DMS153 treated with DMSO at 0.1 percent for 48 hours (cell line): Measurements from ENCODE around the gene PSMD8.
"Not testable (repeated sequence)": the region's sequence is repeated elsewhere in the genome, so short reads cannot be mapped to it uniquely, and the experiment has no call there.

ENCODE experiments used
- DNase-seq: peaks from one replicate; lab custom pipeline; 2025; ENCODE audit not compliant: unreplicated experiment; lab: John Stamatoyannopoulos, UW

PSMD8 gene

DNA sequence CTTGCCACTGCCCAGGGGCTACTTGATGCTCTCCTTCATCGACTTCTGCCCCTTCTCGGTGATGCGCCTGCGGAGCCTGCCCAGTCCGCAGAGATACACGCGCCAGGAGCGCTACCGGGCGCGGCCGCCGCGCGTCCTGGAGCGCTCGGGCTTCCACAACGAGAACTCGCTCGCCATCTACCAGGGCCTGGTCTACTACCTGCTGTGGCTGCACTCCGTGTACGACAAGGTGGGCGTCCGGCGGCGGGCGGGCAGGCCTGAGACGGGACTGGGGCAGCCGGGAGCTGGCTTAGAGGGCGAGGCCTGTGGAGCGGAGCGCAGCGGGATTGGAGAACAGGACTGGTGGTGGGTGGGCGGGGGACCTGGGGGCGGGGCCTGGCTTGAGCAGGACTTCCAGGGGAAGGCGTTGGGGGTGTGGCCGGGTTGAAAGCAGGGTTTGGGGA, 12.7 kb upstream of the PSMD8 start:
- DNase-seq: peak; percentile 63

DNA sequence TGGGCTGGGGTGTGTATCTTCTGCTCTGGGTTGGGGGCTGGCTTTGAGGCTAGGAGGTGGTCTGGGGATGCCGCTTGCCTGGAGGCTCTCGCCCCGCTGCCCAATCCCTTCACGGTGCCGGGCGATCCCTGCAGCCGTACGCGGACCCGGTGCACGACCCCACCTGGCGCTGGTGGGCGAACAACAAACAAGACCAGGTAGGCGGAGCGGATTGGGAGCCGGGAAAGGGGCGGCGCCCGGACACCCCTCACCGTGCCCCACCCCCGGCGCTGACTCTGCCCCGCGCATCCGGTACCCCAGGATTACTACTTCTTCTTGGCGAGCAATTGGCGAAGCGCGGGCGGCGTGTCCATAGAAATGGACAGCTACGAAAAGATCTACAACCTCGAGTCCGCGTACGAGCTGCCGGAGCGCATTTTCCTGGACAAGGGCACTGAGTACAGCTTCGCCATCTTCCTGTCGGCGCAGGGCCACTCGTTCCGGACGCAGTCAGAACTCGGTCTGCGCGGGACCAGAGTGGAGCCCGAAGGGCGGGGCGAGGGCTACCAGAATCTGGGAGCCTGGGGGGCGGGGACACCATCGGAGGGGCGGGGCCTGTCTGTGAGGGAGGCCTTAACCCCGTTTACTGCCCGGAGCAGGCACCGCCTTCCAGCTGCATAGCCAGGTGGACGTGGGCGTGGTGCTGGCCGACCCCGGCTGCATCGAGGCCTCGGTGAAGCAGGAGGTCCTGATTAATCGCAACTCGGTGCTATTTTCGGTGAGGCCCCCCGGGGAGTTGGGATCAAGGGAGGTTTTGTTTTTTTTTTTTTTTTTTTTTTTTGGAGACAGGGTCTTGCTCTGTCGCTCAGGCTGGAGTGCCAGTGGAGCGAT, 12.1 kb upstream of the PSMD8 start:
- peak; percentile 51 for DNase-seq

DNA sequence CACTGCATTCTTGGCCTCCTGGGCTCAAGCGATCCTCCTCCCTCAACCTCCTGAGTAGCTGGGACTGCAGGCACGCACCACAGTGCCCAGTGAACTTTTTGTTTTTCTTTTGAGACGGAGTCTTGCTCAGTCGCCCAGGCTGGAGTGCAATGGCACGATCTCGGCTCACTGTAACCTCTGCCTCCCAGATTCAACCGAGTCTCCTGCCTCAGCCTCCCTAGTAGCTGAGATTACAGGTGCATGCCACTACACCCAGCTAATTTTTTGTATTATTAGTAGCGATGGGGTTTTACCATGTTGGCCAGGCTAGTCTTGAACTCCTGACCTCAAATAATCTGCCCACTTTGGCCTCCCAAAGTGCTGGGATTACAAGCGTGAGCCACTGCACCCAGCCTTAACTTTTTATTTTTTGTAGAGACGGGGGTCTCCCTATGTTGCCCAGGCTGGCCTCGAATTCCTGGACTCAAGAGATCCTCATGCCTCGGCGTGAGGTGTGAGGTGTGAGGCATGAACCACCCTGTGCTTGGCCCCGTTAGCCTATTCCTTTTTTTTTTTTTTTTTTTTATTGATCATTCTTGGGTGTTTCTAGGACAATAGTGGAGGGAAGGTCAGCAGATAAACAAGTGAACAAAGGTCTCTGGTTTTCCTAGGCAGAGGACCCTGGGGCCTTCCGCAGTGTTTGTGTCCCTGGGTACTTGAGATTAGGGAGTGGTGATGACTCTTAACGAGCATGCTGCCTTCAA, 11.3 kb upstream of the PSMD8 start:
- DNase-seq: not testable (repeated sequence)

DNA sequence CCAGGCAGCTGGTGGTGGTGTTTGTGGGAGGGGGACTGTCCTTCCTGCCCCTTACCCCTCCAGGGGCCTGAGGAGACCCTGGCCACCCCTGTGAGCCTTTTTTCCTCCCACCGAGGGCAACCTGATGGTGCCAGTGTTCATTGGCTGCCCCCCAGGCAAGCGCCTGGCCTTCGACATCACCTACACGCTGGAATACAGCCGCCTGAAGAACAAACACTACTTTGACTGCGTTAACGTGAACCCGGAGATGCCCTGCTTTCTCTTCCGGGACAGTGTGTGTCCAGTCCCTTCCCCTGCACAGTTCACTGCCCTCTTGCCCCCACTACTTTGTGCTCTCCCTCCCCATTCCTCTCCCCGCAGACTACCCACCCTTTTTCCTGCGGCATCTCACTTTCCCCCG, 7.3 kb upstream of the PSMD8 start:
- DNase-seq: no peak

DNA sequence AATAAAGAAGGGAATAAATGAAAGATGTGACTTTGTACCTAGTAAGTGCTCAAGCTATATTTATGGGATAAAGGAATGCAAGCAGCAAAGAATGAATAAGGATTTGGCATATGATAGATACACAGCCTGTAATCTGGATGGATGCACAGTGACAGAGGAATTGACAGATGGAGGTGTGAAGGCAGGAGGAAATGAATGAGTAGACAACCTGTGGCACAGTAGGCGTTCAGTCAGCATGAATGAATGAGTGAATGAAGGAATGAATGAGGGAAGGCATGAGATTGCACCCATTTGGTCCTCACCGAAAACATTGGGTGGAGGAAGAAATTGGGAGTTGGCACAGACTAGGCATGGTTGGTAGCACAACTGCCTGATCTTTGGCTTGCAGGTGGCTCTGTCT, 4.8 kb upstream of the PSMD8 start:
- DNase-seq: no peak

DNA sequence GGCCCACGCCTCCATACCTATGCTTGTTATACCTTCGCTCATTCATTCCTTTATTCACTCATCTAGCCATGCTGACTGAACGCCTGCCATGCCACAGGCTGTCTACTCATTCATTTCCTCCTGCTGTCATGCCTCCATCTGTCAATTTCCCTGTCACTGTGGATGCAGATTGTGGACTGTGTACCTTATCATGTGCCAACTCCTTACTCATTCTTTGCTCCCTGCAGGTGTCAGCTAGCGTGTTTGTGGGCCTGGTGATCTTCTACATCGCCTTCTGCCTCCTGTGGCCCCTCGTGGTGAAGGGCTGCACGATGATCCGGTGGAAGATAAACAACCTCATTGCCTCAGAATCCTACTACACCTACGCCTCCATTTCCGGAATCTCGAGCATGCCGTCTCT, 4.1 kb upstream of the PSMD8 start:
- no peak for DNase-seq

DNA sequence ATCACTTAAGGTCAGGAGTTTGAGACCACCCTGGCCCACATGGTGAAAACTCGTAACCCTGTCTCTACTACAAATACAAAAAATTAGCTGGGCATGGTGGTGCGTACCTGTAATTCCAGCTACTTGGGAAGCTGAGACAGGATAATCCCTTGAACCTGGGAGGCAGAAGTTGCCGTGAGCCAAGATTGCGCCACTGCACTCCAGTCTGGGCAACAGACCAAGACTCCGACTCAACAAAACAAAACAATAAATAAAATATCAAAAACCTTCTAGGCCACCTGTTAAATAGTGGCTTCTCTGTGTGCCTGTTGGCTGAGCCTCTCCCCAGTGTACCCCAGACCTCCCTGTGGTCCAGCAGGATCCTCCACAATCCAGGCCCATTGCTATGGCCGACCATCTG, 3.3 kb upstream of the PSMD8 start:
- DNase-seq: no peak

DNA sequence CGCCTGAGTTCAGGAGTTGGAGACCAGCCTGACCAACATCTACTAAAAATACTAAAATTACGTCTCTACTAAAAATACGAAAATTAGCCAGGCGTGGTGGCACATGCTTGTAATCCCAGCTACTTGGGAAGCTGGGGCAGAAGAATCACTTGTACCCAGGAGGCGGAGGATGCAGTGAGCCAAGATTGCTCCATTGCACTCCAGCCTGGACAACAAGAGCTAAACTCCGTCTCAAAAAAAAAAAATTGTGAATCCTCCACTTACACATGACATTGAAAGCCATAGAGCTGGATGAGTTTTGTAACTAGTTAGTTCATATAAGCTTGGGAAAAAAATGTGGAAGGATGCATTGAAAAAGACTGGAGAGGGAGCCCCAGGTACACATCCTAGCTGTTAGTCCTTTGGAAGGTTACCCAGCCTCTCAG, 452 bp upstream of the PSMD8 start:
- no peak for DNase-seq

DNA sequence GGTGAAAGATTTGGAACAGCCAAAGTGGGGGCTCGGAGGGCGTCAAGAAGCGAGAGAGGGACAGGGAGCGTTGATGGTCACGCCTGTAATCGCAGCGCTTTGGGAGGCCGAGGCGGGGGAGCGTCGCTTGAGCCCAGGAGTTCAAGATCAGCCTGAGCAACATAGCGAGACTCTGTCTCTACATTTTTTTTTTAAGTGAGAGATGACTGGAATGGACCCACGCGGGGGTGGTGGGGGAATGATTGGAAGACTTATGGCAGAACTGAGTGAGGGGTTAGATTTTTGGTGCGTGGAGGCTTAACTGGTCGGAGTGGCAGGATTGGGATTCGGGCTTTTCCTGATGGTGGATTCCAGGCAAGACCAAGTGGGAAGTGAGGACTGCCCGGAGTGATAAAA, 725 bp downstream of the PSMD8 start:
- no peak for DNase-seq

DNA sequence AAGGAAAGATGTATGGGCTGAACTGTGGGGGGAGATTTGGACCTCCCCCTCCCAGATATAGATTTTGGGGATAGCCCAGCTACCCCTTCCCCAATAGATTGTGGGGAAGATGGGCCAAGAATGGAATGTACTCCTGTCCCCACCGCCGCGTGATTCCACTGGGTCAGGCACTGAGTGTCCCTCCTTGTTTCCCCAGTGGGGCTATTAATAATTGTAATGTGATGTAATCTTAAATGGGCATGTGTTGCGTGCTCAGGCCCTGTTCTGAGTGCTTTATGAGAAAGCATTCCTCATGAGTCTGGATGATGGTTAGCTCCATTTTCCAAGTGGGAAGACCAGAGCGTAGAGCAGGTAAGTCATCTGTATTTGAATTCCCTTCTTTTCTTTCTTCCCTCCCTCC, 1.4 kb downstream of the PSMD8 start:
- DNase-seq: no peak

DNA sequence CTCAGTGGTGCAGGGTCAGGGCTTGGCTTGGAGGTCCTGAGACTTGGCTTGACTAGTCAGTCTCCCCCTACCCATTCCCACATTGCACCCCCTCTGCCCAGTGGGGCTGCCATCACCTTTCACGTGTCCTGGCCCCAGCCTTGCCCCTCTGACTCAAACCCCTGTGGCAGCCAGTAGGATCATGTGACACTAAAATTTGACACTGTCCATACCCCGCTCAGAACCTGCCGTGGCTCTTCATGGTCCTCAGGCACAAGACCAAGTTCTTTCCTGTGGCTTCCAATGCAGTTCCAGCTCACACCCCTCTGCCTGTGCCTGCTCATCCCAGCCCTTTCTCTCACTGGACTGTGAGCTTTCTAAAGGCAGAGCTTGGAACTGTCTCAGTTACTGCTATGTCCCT, 2.2 kb downstream of the PSMD8 start:
- DNase-seq: no peak

DNA sequence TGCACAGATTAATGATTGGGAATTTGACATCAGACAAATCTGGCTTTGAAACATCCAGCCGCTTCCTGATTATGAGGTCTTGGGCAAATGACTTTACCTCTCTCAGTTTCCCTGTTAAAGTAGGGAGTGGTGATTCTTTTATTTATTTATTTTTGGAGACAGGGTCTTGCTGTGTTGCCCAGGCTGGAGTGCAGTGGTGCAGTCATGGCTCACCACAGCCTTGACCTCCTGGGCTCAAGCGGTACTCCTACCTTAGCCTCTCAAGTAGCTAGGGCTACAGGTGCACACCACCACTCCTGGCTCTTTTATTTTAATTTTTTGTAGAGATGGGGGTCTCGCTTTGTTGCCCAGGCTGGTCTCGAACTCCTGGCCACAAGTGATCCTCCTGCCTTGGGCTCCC, 2.7 kb downstream of the PSMD8 start:
- DNase-seq: no peak

DNA sequence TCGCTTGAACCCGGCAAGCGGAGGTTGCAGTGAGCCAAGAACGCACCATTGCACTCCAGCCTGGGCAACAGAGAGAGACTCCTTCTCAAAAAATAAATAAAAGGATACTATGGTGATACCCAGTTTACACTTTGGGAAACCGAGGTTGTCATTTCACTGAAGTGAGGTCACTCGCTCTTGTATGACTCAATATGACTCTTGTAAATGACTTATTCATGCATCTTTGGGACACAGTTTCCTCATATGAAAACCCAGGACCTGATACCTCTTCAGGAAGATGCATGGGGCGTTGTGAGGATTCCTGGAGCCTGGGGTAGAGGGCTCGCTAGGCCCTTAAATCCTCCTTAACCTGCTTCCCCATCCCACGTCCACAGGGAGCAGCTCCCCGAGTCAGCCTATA, 4.5 kb downstream of the PSMD8 start:
- DNase-seq: no peak

DNA sequence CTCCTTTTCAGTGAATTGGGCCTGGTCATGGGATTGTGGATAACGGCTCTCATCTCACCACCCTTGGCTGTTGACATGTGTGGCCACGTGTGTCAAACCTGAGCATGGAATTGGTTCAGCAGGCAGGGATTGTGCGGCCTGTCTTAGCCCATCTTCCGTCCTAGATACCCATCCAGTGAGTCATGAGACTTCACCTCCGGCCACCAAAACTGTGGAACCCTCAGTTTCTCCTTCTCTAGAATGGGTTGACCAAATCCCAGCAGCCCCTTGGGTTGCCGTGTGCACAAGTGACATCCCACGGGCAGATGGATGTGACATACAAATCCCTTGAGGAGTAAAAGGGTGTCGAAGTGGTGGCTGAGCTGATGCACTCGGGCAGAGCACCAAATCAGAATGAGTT, 6.8 kb downstream of the PSMD8 start:
- no peak for DNase-seq

DNA sequence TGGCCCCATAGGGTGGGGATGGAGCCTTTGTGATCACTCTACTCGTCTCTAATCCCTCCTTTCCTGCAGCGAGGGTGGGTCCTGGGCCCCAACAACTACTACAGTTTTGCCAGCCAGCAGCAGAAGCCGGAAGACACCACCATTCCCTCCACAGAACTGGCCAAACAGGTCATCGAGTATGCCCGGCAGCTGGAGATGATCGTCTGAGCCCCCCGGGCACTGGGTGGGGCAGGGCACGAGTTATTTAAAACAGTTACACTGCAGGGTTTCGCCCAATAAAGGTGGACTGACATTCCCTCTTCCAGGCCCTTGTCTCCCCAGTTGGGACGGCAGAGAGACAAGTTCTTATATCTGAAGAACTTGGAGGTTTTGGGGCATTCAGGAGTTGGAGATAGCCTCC, 8.8 kb downstream of the PSMD8 start:
- DNase-seq: no peak

DNA sequence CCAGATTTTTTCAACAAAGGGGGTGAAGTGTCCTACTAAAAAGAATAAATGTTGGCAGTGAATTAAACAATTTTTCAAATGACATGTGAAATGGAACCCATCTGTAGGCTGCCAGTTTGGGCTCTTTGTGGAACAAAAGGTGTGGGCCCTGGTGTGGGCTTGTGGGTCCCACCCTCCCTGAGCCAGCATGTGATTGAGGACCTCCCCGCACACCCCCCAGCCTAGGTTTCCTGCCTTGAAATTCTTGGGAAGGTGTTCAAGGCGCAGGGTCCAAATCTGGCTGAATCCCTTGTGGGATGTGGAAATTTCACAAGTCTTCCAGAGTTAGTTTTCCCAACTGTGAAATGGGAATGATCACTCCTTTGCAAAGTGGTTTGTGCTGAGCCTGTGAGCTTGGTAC, 9.4 kb downstream of the PSMD8 start:
- no peak for DNase-seq

DNA sequence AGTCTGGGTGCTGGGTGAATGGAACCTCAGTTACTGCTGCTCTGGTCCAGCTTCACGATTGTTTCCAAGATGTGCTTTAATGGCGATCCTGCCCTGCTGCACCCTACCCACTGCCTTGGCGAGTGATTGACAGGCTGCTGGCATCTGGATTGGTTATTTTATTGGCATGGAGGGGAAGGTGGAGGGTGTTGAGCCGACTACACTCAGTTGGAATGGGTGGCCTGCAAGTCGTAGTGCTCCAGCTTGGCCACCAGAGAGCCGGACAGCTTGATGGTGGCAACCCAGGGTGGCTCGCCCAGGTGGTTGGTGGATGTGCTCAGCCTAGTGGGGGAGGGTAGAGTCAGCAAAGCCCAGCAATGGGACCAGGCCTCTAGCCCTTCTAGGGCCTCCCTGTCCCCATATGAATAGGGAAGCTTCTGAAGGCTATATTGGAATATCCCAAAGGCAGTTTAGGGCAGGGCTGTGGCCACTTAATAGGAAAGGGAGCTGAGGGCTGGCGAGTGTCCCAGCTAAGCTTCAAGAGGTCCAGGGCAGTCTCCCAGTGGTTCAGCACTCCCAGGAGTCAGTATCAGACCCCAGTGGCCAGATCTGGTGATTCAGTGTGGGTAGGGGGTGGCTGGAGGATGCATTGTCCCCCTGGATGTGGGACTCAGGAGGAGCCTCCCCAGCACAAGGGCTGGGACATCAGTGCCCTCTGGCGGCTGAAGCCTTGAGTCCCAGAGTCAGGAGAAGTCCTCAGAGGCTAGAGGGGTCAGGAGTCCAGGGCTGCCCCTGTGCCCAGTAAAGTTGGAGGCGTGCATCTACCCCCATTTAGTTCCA, 10.0 kb downstream of the PSMD8 start:
- DNase-seq: no peak

DNA sequence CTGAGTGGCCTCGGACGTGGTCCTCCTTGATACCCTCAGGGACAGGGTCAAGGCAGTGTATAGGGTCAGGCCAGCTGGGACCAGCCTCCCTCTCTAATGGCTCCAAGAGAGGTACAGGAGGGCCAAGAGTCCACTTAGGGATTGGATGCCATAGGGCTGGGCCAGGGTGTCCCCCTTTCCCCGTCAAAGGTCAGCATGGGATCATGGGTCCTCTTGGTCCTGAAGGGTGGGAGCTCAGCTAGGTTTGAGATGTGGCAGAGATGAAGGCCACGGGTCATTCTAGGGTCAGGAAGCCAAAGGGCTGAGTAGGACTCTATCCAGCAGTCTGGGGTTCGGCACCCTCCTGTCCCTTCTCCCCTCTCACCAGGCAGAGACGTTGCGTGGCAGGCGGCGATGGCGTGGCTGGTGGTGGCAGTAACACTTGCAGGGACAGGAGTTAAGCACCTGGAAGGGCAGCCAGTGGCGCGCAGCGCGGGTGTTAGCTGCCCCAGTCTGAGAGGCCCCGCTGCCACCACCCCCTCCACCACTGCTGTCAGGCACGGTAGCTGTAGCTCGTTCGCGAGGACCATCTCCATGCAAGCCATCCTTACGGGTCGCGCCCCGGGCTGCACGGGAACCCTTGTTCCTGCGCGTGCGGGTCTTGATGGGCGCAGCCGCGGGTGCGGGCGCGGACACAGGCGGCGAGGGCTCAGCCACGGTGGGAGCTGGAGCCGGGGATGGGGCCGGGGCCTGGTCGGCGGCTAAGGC, 10.9 kb downstream of the PSMD8 start:
- DNase-seq: no peak

DNA sequence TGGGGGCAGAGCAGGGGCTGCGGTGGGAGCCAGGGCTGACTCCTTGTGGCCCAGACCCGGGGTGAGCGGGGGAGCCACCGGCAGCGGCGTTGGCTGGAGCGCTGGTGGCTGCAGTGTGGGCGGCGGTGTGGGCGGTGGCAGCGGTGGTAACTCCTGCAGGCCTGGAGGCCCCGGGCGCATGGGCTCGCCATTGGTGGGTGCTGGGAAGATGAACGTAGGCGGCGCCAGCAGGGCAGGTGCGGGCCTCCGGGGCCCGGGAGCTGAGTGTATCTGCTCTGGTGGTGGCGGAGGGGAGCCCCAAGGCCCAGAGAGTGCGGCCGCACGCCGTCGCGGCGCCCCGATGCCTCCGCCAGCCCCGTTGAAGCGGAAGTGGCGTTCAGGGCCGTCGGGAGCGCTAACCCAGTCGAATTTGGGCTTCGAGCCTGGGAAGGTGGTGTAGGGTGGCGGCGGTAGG, 11.5 kb downstream of the PSMD8 start:
- no peak for DNase-seq

DNA sequence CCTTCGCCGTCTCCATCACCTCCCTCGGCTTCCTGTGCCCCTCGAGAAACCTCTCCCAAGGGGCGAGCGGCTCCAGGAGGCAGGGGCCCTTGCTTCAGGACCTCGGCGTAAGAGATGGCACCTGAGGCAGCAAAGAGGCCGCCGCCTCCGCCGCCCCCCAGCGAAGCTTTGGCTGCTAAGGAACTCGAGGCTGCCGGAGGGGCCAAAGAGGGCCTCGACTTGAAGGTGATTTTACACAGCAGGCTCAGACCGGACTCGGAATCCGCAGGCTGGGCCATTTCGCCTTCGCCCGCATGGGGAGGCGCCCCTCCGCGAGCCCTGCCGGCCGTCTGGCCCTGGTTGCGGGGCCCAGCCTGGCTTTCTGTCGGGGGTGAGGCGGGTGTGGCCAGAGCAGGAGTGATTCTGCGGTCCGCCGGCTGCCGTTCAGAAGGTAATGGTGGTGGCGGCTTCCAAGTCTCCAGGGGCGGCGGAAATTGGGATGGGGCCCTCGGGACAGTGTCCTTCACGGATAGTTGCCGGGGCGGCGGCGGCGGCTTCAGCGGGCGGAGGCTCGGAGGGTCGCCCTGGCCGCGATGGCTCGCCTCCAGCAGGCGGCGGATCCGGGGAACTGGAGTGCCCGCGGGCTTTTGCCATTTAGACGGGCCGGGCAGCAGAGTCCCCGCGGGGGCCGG, 12.1 kb downstream of the PSMD8 start:
- DNase-seq: no peak
